ENCODE data around the gene ZNF462.

DNA sequence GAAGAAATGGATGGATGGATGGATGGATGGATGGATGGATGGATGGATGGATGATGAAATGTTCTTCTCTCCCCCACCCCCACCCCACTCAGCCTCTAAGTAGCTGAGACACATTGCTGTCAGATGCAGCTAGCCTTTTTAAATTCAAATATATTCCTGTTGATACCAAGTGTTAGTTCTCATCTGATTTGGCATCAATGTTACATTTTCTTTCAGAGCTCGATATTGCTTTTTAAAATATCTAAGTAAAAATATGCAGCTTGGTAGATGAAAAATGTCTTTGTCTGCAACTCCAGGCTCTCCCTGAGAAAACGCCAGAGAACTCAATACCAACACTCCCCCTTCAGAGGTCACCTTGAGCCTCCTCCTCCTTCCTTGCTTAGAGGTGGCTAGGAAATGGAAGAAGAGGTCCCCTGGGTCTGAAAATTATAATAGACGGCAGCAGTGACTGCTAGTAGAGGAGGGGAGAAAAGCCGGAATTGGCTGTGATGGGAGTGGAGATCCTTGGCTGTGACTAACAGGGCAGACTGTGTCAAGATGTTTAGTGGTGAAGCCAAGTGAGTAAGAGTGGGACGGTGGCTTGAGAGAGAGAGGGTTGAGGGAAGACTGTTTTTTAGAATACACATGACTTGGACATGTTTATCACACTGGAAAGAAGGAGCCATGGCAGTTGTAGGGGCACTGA lies 156.0 kb downstream of the ZNF462 start:
- TF ChIP-seq, protein P1, sequence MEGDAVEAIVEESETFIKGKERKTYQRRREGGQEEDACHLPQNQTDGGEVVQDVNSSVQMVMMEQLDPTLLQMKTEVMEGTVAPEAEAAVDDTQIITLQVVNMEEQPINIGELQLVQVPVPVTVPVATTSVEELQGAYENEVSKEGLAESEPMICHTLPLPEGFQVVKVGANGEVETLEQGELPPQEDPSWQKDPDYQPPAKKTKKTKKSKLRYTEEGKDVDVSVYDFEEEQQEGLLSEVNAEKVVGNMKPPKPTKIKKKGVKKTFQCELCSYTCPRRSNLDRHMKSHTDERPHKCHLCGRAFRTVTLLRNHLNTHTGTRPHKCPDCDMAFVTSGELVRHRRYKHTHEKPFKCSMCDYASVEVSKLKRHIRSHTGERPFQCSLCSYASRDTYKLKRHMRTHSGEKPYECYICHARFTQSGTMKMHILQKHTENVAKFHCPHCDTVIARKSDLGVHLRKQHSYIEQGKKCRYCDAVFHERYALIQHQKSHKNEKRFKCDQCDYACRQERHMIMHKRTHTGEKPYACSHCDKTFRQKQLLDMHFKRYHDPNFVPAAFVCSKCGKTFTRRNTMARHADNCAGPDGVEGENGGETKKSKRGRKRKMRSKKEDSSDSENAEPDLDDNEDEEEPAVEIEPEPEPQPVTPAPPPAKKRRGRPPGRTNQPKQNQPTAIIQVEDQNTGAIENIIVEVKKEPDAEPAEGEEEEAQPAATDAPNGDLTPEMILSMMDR (conservative IDR thresholded peaks at IDR 0.05; ENCODE audit: low read depth in 2 of 2) = no peak
- TF ChIP-seq REST (IDR thresholded peaks at IDR 0.05; ENCODE audit: unreplicated experiment) (no peak), POLR2AphosphoS5 (IDR thresholded peaks at IDR 0.05; ENCODE audit: low read depth) (no peak), EZH2 (IDR thresholded peaks at IDR 0.05; ENCODE audit: low read depth, unreplicated experiment) (no peak), EZH2phosphoT487 (IDR thresholded peaks at IDR 0.05; ENCODE audit: unreplicated experiment) (no peak), CREB1 (CRISPR knock-in tag; IDR thresholded peaks at IDR 0.05; ENCODE audit: low read depth) (no peak), NANOG (IDR thresholded peaks at IDR 0.05; ENCODE audit: borderline replicate concordance) (no peak), JUNB (IDR thresholded peaks at IDR 0.05; ENCODE audit: unreplicated experiment) (no peak), ZNF331 (CRISPR knock-in tag; IDR thresholded peaks at IDR 0.05; ENCODE audit: low read depth) (no peak), ZNF462 (CRISPR knock-in tag; IDR thresholded peaks at IDR 0.05) (no peak), ZNF114 (CRISPR knock-in tag; IDR thresholded peaks at IDR 0.05) (no peak)
- TF ChIP-seq, protein P2, sequence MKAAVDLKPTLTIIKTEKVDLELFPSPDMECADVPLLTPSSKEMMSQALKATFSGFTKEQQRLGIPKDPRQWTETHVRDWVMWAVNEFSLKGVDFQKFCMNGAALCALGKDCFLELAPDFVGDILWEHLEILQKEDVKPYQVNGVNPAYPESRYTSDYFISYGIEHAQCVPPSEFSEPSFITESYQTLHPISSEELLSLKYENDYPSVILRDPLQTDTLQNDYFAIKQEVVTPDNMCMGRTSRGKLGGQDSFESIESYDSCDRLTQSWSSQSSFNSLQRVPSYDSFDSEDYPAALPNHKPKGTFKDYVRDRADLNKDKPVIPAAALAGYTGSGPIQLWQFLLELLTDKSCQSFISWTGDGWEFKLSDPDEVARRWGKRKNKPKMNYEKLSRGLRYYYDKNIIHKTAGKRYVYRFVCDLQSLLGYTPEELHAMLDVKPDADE (IDR thresholded peaks at IDR 0.05) = no peak
